Colon (tissue), 2 donors: ENCODE results near the gene TRIM44.
"Not testable (repeated sequence)": the region's sequence is repeated elsewhere in the genome, so short reads cannot be mapped to it uniquely, and the experiment has no call there.

Experiments used
- FAIRE-seq: peaks from 2 replicates; lab custom pipeline; 2012; peaks lifted over from hg19 to GRCh38; lab: Jason Lieb, UNC
- donor health status: control.
- donor health status: control.

Gene TRIM44

GRCh38 chr11:35672608-35673007 is 10.0 kb downstream of the TRIM44 start:
- no peak for FAIRE-seq

GRCh38 chr11:35675901-35676610 is 13.5 kb downstream of the TRIM44 start:
- no peak for FAIRE-seq

- no peak for FAIRE-seq
Measured at GRCh38 chr11:35676611-35676965, 14.0 kb downstream of the TRIM44 start.

- FAIRE-seq = no peak
Measured at GRCh38 chr11:35677904-35678303, 15.3 kb downstream of the TRIM44 start.

- FAIRE-seq = no peak
Measured at GRCh38 chr11:35678471-35678870, 15.9 kb downstream of the TRIM44 start.

- FAIRE-seq = no peak
Measured at GRCh38 chr11:35678975-35679374, 16.4 kb downstream of the TRIM44 start.

GRCh38 chr11:35680506-35680905 is 17.9 kb downstream of the TRIM44 start:
- no peak for FAIRE-seq

GRCh38 chr11:35681163-35681767 is 18.7 kb downstream of the TRIM44 start:
- FAIRE-seq = no peak

GRCh38 chr11:35682230-35683173 is 19.9 kb downstream of the TRIM44 start:
- FAIRE-seq = no peak

GRCh38 chr11:35683728-35684339 is 21.3 kb downstream of the TRIM44 start:
- FAIRE-seq = no peak

- no peak for FAIRE-seq
Measured at GRCh38 chr11:35688023-35688422, 25.4 kb downstream of the TRIM44 start.

- no peak for FAIRE-seq
Measured at GRCh38 chr11:35689081-35689996, 26.8 kb downstream of the TRIM44 start.

GRCh38 chr11:35702126-35702525 is 39.6 kb downstream of the TRIM44 start:
- FAIRE-seq = no peak

- no peak for FAIRE-seq
Measured at GRCh38 chr11:35709376-35709775, 46.8 kb downstream of the TRIM44 start.

- no peak for FAIRE-seq
Measured at GRCh38 chr11:35711173-35711910, 48.8 kb downstream of the TRIM44 start.

GRCh38 chr11:35711924-35712323 is 49.3 kb downstream of the TRIM44 start:
- FAIRE-seq = no peak

- no peak for FAIRE-seq
Measured at GRCh38 chr11:35712533-35712932, 50.0 kb downstream of the TRIM44 start.

- no peak for FAIRE-seq
Measured at GRCh38 chr11:35714882-35715627, 52.5 kb downstream of the TRIM44 start.

GRCh38 chr11:35715677-35716076 is 53.1 kb downstream of the TRIM44 start:
- not testable (repeated sequence) for FAIRE-seq

- no peak for FAIRE-seq
Measured at GRCh38 chr11:35717043-35717442, 54.5 kb downstream of the TRIM44 start.
